ENCODE results near the gene SEC22C.

Gene SEC22C

GRCh38 chr3:42504334-42505127, 77.2 kb downstream of the SEC22C start:
- no peak for TF ChIP-seq CTCF (IDR thresholded peaks at IDR 0.05; ENCODE audit: low read depth, low read length)
- no peak overlapping the region for H3K4me3 ChIP-seq (replicated peaks in 1 of 2; ENCODE audit: low read depth in 2 of 2, low read length in 2 of 2)
- DNase-seq (ENCODE audit: low read depth in 2 of 2) = no peak

- no peak overlapping the region for H3K4me3 ChIP-seq (replicated peaks in 1 of 2; ENCODE audit: low read depth in 2 of 2, low read length in 2 of 2)
- no peak for DNase-seq (ENCODE audit: low read depth in 2 of 2)
- TF ChIP-seq CTCF (IDR thresholded peaks at IDR 0.05; ENCODE audit: low read depth, low read length) = no peak
Observed at GRCh38 chr3:42503957-42504333, 77.8 kb downstream of the SEC22C start.

- peak overlapping the region; percentile 19 to 49 for H3K4me3 ChIP-seq (replicated peaks in 1 of 2; ENCODE audit: low read depth in 2 of 2, low read length in 2 of 2)
- no peak for DNase-seq (ENCODE audit: low read depth in 2 of 2)
- no peak for TF ChIP-seq CTCF (IDR thresholded peaks at IDR 0.05; ENCODE audit: low read depth, low read length)
Observed at GRCh38 chr3:42503251-42503924, 78.4 kb downstream of the SEC22C start.

- TF ChIP-seq CTCF (IDR thresholded peaks at IDR 0.05; ENCODE audit: low read depth, low read length) = no peak
- H3K4me3 ChIP-seq (replicated peaks in 1 of 2; ENCODE audit: low read depth in 2 of 2, low read length in 2 of 2) = peak within 1 kb of the TSS; percentile 40 to 49
- peak; percentile 29 to 53 for DNase-seq (ENCODE audit: low read depth in 2 of 2)
Observed at GRCh38 chr3:42502429-42503250, 79.1 kb downstream of the SEC22C start, which contains the start of gene VIPR1. Gene VIPR1, plus strand, starts transcription at chr3:42502643. Its CDS starts 93 bp downstream, at chr3:42502736.

GRCh38 chr3:42501681-42502428, 79.9 kb downstream of the SEC22C start:
- peak; percentile 40 for TF ChIP-seq CTCF (IDR thresholded peaks at IDR 0.05; ENCODE audit: low read depth, low read length)
- peak overlapping the region; percentile 40 to 49 for H3K4me3 ChIP-seq (replicated peaks in 1 of 2; ENCODE audit: low read depth in 2 of 2, low read length in 2 of 2)
- DNase-seq (ENCODE audit: low read depth in 2 of 2) = peak; percentile 42 to 43

- peak overlapping the region; percentile 40 to 49 for H3K4me3 ChIP-seq (replicated peaks in 1 of 2; ENCODE audit: low read depth in 2 of 2, low read length in 2 of 2)
- no peak for DNase-seq (ENCODE audit: low read depth in 2 of 2)
- TF ChIP-seq CTCF (IDR thresholded peaks at IDR 0.05; ENCODE audit: low read depth, low read length) = no peak
Observed at GRCh38 chr3:42501321-42501680, 80.5 kb downstream of the SEC22C start.

Data from cardiac fibroblast (primary cell).